Right lobe of liver (tissue), 6 donors: Measurements from ENCODE around the gene HES6. TPM values are rescaled to one million over a fixed set of nuclear protein-coding genes. Genes with fewer than 3 reads are reported as not detected.
A peak's percentile ranks its signal among the peaks of the same experiment; 100 is the strongest.

Source experiments
- ATAC-seq, 4 donors: fragments of 200-7000 bp; cut with Tn5 transposase; one replicate each; pipeline ENCODE4 v1.9.1; 2020; ENCODE audit warnings: mild to moderate bottlenecking in 4 of 4, moderate library complexity in 4 of 4
- DNase-seq, 3 donors: peaks; one replicate each; pipeline ENCODE4 v3.0.0-alpha.2; 2020
- H3K27ac ChIP-seq, 3 donors: fragments of 200-600 bp; one replicate each; pipeline ENCODE4 v1.8.0; 2022
- H3K27me3 ChIP-seq, 2 donors: fragments of 200-600 bp; one replicate each; pipeline ENCODE4 v1.8.0; 2022
- H3K36me3 ChIP-seq, 4 donors: fragments of 200-600 bp; sonication (generic) in 1 of 4; one replicate each; pipeline versions ENCODE4 v1.5.1 to v1.8.0; 2017 to 2022; ENCODE audit warnings: control low read depth in 1 of 4
- H3K4me1 ChIP-seq, 4 donors: fragments of 200-600 bp; sonication (generic) in 1 of 4; one replicate each; pipeline versions ENCODE4 v1.5.1 to v1.8.0; 2017 to 2022; ENCODE audit warnings: control low read depth in 1 of 4
- H3K4me3 ChIP-seq, 3 donors: fragments of 200-600 bp; one replicate each; pipeline ENCODE4 v1.8.0; 2022
- H3K9me3 ChIP-seq, 4 donors: fragments of 200-600 bp; sonication (generic) in 1 of 4; one replicate each; pipeline versions ENCODE4 v1.5.1 to v1.8.0; 2017 to 2022; ENCODE audit warnings: control low read depth in 1 of 4
- CTCF ChIP-seq, 4 donors: fragments of 200-600 bp in 3 of 4; fragments of 450-650 bp in 1 of 4; IDR thresholded peaks; one replicate each; pipeline versions ENCODE4 v1.5.1 to v1.8.0; 2016 to 2022; ENCODE audit warnings: antibody characterized with exemption in 4 of 4, mild to moderate bottlenecking in 2 of 4
- POLR2A ChIP-seq: fragments of 450-650 bp; IDR thresholded peaks from one replicate; pipeline ENCODE4 v1.6.1; 2017; ENCODE audit warnings: antibody characterized with exemption, mild to moderate bottlenecking
- WGBS: methylation state at CpG from one replicate; pipeline ENCODE4 v1.1.6; 2018; ENCODE audit warnings: low coverage, low lambda C conversion rate; ENCODE audit not compliant: insufficient coverage; ENCODE audit errors: missing lambda C conversion rate; 5-methylcytosine and 5-hydroxymethylcytosine counted together
- intact Hi-C, 2 donors: fragments of 100-400 bp; cut with DNase I; formaldehyde crosslinking; loops; one replicate each; pipeline versions ENCODE4 v1.11.2 to v1.14.1; 2022
- total RNA-seq, 6 experiments: library from RNA; depleted of rRNA in 2 of 6; stranded (reverse); fragments of >200 nt in 2 of 6; fragmentation: NEBNext Ultra II Directional in 3 of 6; extraction: Animal tissue kit (Norgen Biotek cat#: 25700) in 3 of 6; gene quantifications; one replicate each; pipeline versions ENCODE4 v1.1.0 to v1.2.4, GENCODE V29; 2016 to 2023
- donor health status: DM: no; HTN: yes; CAD: no.
- donor health status: DM: no; HTN: no; CAD: no.
- donor health status: DM: no; HTN: no; CAD: no.
- donor health status: DM: no; HTN: yes; CAD: no.
- donor health status: DM: no; HTN: yes; CAD: no.

The HES6 gene
- total RNA-seq, 6 experiments from 2014 or later: 1.7 to 8.3 (median 3.8) TPM

- Histone ChIP-seq H3K27ac (peak overlapping the region in 2 of 3 donors; percentile 32 to 64), H3K4me1 (peaks cover 0 to 7% (median 0%) of the 10 kb centered on the region in 4 donors), H3K9me3 (no peaks in the 10 kb centered on the region), H3K27me3 (no peaks in the 10 kb centered on the region), H3K36me3 (peaks cover 0 to 42% (median 18%) of the 10 kb centered on the region in 4 donors), H3K4me3 (no peak overlapping the region)
- DNase-seq: peak; percentile 89 to 94 (median 92)
- 19% methylated on average over 3 of the region's 18 CpGs for WGBS
- peak; percentile 93 to 99 (median 98) for TF ChIP-seq CTCF (IDR thresholded peaks at IDR 0.05)
- TF ChIP-seq POLR2A: no peak
- peak; percentile 93 to 97 (median 95) for ATAC-seq
- intact Hi-C loops: loop anchor here in 1 of 2 donors (5.0 kb wide), 1 partner anchor 81 kb away; no protein-coding TSS in a partner anchor
Measured at GRCh38 chr2:238256594-238257104, 16.8 kb upstream of the HES6 start.

- Histone ChIP-seq H3K4me3 (no peak overlapping the region), H3K36me3 (peaks cover 0 to 42% (median 18%) of the 10 kb centered on the region in 4 donors), H3K9me3 (no peaks in the 10 kb centered on the region), H3K4me1 (peaks cover 0 to 7% (median 0%) of the 10 kb centered on the region in 4 donors), H3K27ac (no peak overlapping the region), H3K27me3 (no peaks in the 10 kb centered on the region)
- intact Hi-C loops: loop anchor here in 1 of 2 donors (5.0 kb wide), 1 partner anchor 81 kb away; no protein-coding TSS in a partner anchor
- WGBS: 81% methylated on average over 5 of the region's 6 CpGs
- no peak for TF ChIP-seq CTCF (IDR thresholded peaks at IDR 0.05)
- TF ChIP-seq POLR2A: no peak
- DNase-seq: peak in 2 of 3 donors; percentile 7 to 14
- ATAC-seq: no peak
Measured at GRCh38 chr2:238256111-238256510, 16.3 kb upstream of the HES6 start.

- H3K36me3 ChIP-seq: peaks cover 0 to 42% (median 18%) of the 10 kb centered on the region in 4 donors
- no peaks in the 10 kb centered on the region for H3K9me3 ChIP-seq
- WGBS: 94% methylated on average over 8 of the region's 8 CpGs
- H3K27ac ChIP-seq: no peak overlapping the region
- intact Hi-C loops: loop anchor here in 1 of 2 donors (5.0 kb wide), 1 partner anchor 82 kb away; no protein-coding TSS in a partner anchor
- TF ChIP-seq POLR2A (no peak), CTCF (IDR thresholded peaks at IDR 0.05) (no peak)
- H3K27me3 ChIP-seq: no peaks in the 10 kb centered on the region
- ATAC-seq: no peak
- peaks cover 0 to 7% (median 0%) of the 10 kb centered on the region in 4 donors for H3K4me1 ChIP-seq
- H3K4me3 ChIP-seq: no peak overlapping the region
- DNase-seq: peak in 2 of 3 donors; percentile 5 to 27
Measured at GRCh38 chr2:238255636-238256035, 15.8 kb upstream of the HES6 start.

GRCh38 chr2:238255151-238255551, 15.3 kb upstream of the HES6 start:
- no peak overlapping the region for H3K27ac ChIP-seq
- ATAC-seq (no peak), DNase-seq (peak in 2 of 3 donors; percentile 13 to 37)
- H3K36me3 ChIP-seq: peaks cover 0 to 45% (median 21%) of the 10 kb centered on the region in 4 donors
- TF ChIP-seq POLR2A (no peak), CTCF (IDR thresholded peaks at IDR 0.05) (no peak)
- peaks cover 0 to 7% (median 0%) of the 10 kb centered on the region in 4 donors for H3K4me1 ChIP-seq
- H3K4me3 ChIP-seq: no peak overlapping the region
- WGBS: no CpG with 5 or more reads among the region's 6 CpGs
- H3K9me3 ChIP-seq: no peaks in the 10 kb centered on the region
- intact Hi-C loops: loop anchor here in 1 of 2 donors (5.0 kb wide), 1 partner anchor 82 kb away; no protein-coding TSS in a partner anchor
- no peaks in the 10 kb centered on the region for H3K27me3 ChIP-seq
